GM10248 (cell line): ENCODE data around the gene SEMA3F.

ENCODE experiments used
- CTCF ChIA-PET: fragments of 300-600 bp; sonication (Branson Sonifier 250); formaldehyde crosslinking; extraction: SDS; loops from one replicate; lab custom pipeline; 2021; ENCODE audit warnings: antibody characterized with exemption; lab: Yijun Ruan, JAX
- POLR2A ChIA-PET: fragments of 350-650 bp; sonication (Branson Sonifier 250); formaldehyde crosslinking; extraction: SDS; loops from one replicate; lab custom pipeline; 2020; ENCODE audit warnings: antibody characterized with exemption; lab: Yijun Ruan, JAX
- DNase-seq: peaks from one replicate; pipeline ENCODE4 v3.0.0; 2012; ENCODE audit errors: extremely low spot score
- TF ChIP-seq, protein P1 (sequence below): IDR thresholded peaks from 2 replicates; pipeline ENCODE4 v1.5.1; 2012; ENCODE audit warnings: mild to moderate bottlenecking, low read depth; ENCODE audit errors: extremely low read depth, missing control alignments, control extremely low read depth

Gene SEMA3F

DNA sequence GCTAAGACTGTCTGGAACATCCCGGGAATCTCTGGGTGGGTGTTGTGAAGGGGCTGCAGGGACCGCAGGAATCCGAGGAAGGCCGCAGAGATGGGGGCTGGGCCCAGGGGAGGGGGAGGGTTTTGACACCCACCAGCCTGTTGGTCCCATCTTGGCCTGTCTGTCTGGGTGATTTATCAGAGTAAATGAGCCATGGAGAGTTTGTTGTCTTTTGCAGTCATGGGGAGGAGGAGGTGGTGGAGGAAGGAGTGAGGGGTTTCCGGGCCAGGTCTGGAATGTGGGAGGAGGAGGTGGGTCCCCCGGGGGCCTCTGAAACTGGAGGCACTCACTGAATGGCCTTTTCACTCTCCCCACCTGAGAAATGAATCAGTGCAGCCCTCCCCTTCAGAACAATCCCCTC, 11.5 kb downstream of the SEMA3F start:
- DNase-seq = no peak
- POLR2A ChIA-PET = no interaction called here
- TF ChIP-seq, protein P1, sequence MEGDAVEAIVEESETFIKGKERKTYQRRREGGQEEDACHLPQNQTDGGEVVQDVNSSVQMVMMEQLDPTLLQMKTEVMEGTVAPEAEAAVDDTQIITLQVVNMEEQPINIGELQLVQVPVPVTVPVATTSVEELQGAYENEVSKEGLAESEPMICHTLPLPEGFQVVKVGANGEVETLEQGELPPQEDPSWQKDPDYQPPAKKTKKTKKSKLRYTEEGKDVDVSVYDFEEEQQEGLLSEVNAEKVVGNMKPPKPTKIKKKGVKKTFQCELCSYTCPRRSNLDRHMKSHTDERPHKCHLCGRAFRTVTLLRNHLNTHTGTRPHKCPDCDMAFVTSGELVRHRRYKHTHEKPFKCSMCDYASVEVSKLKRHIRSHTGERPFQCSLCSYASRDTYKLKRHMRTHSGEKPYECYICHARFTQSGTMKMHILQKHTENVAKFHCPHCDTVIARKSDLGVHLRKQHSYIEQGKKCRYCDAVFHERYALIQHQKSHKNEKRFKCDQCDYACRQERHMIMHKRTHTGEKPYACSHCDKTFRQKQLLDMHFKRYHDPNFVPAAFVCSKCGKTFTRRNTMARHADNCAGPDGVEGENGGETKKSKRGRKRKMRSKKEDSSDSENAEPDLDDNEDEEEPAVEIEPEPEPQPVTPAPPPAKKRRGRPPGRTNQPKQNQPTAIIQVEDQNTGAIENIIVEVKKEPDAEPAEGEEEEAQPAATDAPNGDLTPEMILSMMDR = no peak
- CTCF ChIA-PET = interaction anchor here (1.4 kb wide), 1 partner anchor 10 kb away, joined by 3 read pairs; no protein-coding TSS in a partner anchor

DNA sequence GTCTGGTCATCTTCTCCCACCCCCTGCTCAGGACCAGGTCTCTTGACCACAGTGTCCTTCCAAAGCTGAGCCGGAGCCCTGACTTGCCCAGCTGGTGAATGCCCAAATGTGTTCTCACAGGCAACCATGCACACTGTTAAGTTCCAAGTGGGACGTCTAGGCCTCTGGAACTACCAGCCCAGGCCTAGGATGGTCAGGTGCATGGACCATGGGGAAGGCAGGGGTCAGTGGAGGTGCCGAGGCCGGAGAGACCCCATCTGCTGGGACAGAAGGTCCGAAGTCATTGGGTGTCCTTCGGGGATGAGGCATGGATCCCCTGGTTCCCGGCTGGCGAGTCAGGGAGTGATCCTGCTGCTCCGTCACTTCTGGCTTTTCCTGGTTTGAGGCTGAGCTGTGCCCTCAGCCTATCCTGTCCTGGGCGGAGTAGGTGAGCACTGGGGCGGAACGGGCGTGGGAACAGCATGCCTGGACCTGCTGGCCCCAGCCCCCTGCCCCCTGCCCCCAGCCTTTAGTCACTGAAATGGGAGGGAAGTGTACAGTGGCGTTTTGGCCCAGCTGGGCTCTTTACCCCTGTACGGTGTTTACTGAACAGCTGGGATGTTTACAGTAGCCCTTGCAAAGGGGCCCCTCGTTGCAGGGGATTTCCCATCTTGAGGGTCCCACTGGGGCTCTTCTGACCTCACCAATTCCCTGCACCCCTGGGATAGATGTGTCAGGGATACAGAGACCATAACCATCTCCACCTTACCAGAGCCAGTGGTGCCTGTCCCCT, 12.1 kb downstream of the SEMA3F start:
- ChIA-PET POLR2A (no interaction called here), CTCF (interaction anchor here (1.4 kb wide), 1 partner anchor 11 kb away, joined by 3 read pairs; no protein-coding TSS in a partner anchor)
- TF ChIP-seq, protein P1 = no peak
- DNase-seq = no peak

DNA sequence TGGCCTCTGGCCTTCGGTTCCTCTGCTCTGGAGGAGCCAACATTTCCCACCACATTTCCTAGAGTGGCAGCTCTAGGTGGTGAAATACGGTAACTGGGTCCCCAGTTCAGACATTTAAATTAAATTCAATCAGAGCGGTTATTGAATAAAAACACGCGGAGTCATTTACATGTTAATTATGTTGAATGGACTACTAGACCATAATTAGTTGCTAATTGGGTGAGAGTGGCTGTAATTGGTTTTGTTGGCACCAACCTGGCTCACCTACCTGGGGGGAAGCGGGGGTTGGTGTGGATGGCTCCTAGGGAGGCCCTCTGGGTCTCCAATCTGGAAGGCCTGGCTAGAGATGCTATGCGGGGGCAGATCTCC, 12.7 kb downstream of the SEMA3F start:
- ChIA-PET POLR2A (no interaction called here), CTCF (no interaction called here)
- TF ChIP-seq, protein P1 = no peak
- DNase-seq = no peak

DNA sequence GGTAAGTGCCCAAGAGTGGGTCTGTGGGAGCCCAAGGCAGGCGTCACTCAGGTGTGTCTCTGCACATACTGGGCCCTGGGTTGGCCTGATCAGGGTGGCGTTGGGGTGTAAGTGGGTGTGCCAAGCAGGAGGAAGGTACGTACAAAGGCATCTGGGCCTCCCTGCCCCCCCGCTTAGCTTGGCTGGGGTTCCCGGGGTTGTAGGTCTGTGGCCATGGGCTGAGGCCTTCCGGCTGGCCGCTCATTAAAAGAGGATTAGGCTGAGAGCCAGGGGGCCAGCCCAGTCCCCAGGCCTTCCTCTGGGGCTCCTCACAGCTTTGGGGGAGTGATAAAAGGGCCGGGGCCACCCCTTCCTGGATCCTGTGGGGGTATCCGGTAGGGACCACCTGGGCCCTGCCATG, 13.3 kb downstream of the SEMA3F start:
- CTCF ChIA-PET = no interaction called here
- POLR2A ChIA-PET = no interaction called here
- DNase-seq = no peak
- TF ChIP-seq, protein P1 = no peak

DNA sequence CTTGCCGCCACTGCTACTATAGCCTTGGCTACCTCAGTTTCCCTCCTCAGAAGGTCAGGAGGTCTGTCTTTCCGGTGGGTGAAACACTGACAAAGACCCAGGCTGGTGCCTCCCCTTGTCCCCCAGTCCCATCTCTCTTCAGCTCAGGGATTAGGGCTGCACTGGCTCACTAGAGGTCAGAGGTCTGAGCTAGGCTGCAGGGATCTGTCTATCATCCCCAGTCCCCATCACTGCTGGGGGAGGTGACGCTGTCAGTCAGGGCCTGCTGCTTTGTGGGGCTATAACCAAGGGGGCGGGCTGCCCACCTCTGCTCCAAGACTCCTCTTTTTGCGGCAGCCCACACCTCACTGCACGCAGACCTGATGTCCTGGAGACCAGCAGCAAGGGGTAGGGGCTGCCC, 13.7 kb downstream of the SEMA3F start:
- no peak for DNase-seq
- TF ChIP-seq, protein P1 = no peak
- ChIA-PET POLR2A (no interaction called here), CTCF (no interaction called here)

DNA sequence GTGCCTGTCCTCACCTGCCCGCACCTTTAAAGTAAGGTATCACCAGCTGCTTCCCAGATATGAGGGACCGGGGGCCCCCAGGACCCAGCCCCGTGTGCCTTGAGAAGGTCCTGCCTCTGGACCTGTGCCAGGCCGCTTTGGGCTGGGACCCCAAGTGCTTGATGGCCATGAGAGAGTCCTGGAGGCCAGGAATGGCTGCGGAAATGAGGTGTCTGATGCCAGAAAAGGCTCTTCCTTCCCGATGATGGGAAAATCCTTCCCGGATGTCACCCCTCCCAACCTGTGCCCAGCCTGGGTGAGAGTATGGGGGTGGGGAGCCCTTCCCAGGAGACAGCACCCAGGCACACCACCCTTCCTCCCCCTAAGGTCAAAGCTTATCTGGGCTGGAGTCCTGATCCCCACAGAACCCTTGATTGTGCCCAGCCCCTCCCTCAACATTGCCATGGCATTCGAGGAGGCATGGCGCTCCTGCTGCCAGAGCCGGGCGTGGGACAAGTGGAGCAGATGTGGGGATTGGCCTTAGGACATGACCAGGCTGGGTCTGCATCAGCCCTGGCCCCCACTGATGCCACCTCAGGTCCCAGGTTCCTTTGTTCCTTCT, 14.2 kb downstream of the SEMA3F start:
- DNase-seq = no peak
- CTCF ChIA-PET = interaction anchor here (1.3 to 1.7 kb wide), 2 partner anchors 14 to 34 kb away, joined by 3 to 5 read pairs; no protein-coding TSS in a partner anchor
- POLR2A ChIA-PET = no interaction called here
- TF ChIP-seq, protein P1 = no peak
